ENCODE measurements around the gene ADAR.

DNA sequence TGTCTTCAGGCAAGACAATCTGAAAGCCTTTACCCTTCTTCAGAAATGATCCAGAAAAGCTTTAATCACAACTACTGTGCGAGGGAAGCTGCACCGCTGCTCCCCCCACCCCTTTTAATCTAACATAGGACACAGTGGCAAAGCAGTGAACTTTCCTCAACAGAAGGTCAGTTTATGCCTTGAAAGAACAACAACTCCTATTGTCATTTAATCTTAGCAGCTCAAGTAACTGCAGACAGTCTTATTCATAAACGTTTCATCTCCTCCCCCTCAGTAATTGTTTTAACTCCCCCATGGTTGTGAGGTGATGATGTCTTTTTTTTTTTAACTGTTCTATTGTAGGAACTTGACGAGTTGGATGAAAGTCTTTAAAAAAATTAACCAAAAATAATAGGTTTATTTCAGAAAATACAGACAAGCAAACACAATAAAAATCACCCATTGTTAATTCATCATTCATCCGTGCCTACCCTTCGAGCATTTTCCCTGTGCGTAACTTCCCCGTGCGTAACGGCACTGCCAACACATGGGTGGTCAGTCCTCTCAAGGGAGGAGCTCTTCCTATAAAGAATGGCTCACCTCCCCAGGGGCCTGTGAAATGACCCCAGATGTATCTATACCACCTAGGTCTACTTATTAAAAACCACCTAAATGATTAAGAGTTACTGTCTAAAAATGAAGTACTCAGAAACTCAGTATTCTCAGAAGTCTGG, 3.3 kb upstream of the ADAR start:
- TF ChIP-seq, protein P1, sequence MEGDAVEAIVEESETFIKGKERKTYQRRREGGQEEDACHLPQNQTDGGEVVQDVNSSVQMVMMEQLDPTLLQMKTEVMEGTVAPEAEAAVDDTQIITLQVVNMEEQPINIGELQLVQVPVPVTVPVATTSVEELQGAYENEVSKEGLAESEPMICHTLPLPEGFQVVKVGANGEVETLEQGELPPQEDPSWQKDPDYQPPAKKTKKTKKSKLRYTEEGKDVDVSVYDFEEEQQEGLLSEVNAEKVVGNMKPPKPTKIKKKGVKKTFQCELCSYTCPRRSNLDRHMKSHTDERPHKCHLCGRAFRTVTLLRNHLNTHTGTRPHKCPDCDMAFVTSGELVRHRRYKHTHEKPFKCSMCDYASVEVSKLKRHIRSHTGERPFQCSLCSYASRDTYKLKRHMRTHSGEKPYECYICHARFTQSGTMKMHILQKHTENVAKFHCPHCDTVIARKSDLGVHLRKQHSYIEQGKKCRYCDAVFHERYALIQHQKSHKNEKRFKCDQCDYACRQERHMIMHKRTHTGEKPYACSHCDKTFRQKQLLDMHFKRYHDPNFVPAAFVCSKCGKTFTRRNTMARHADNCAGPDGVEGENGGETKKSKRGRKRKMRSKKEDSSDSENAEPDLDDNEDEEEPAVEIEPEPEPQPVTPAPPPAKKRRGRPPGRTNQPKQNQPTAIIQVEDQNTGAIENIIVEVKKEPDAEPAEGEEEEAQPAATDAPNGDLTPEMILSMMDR (IDR thresholded peaks at IDR 0.05; ENCODE audit: borderline replicate concordance, extremely low read depth, low read length, poor library complexity, severe bottlenecking) = no peak
- no peak for TF ChIP-seq EZH2 (IDR thresholded peaks at IDR 0.05; ENCODE audit: borderline replicate concordance, low read depth, low read length, severe bottlenecking)

Measured in DND-41 (cell line).